HL-60 (cell line): Measurements from ENCODE around the gene NRG4.
"Not testable (repeated sequence)": the region's sequence is repeated elsewhere in the genome, so short reads cannot be mapped to it uniquely, and the experiment has no call there.

Experiments
- DNase-seq, 2 experiments: peaks; one replicate each; pipeline ENCODE4 v3.0.0-alpha.2; 2010 to 2020; ENCODE audit warnings: low read depth in 1 of 2, low spot score in 1 of 2
- H3K27ac ChIP-seq: fragments of 250-450 bp; sonication (Bioruptor Pico); replicated peaks from 2 replicates; pipeline ENCODE4 v1.5.1; 2020; ENCODE audit warnings: mild to moderate bottlenecking, moderate library complexity
- H3K27me3 ChIP-seq: fragments of 250-450 bp; sonication (Bioruptor Pico); 2 replicates; pipeline ENCODE4 v1.5.1; 2021; ENCODE audit warnings: mild to moderate bottlenecking, moderate library complexity; ENCODE audit not compliant: insufficient read depth, poor library complexity, severe bottlenecking
- H3K4me3 ChIP-seq: replicated peaks from 2 replicates; pipeline ENCODE4 v1.5.1; 2011; ENCODE audit warnings: mild to moderate bottlenecking, control low read depth, low read length; ENCODE audit not compliant: insufficient read depth
- CTCF ChIP-seq: IDR thresholded peaks from one replicate; pipeline ENCODE4 v1.5.1; 2011; ENCODE audit warnings: low read length, control low read depth, inconsistent platforms; ENCODE audit not compliant: insufficient read depth
- GABPA ChIP-seq: IDR thresholded peaks from 2 replicates; pipeline ENCODE4 v1.6.1; 2012; ENCODE audit warnings: low read depth
- POLR2AphosphoS5 ChIP-seq: IDR thresholded peaks from 2 replicates; pipeline ENCODE4 v1.6.1; 2012; ENCODE audit warnings: low read depth
- REST ChIP-seq: IDR thresholded peaks from 2 replicates; pipeline ENCODE4 v1.6.1; 2012; ENCODE audit warnings: low read depth; ENCODE audit not compliant: insufficient replicate concordance
- SPI1 ChIP-seq: IDR thresholded peaks from 2 replicates; pipeline ENCODE4 v1.6.1; 2012; ENCODE audit warnings: low read depth, mild to moderate bottlenecking, borderline replicate concordance

NRG4 gene

GRCh38 chr15:75989875-75990274 lies 22.3 kb downstream of the NRG4 start:
- TF ChIP-seq SPI1 = no peak
- no peak for TF ChIP-seq CTCF
- no peak for TF ChIP-seq POLR2AphosphoS5
- no peak for TF ChIP-seq GABPA
- no peak for TF ChIP-seq REST

GRCh38 chr15:75989045-75989444 lies 23.2 kb downstream of the NRG4 start:
- TF ChIP-seq SPI1 (no peak), POLR2AphosphoS5 (no peak), GABPA (no peak), CTCF (no peak), REST (no peak)
- Histone ChIP-seq H3K27me3 (no peaks in the 10 kb centered on the region), H3K27ac (no peak overlapping the region), H3K4me3 (no peak overlapping the region)
- no peak for DNase-seq

More at GRCh38 chr15:75989875-75990274, 22.3 kb downstream of the NRG4 start:
- Histone ChIP-seq H3K27ac (no peak overlapping the region), H3K4me3 (no peak overlapping the region), H3K27me3 (no peaks in the 10 kb centered on the region)
- no peak for DNase-seq

GRCh38 chr15:75985971-75986370 lies 26.3 kb downstream of the NRG4 start:
- H3K4me3 ChIP-seq = no peak overlapping the region
- no peak for DNase-seq
- no peak for TF ChIP-seq REST
- no peak for TF ChIP-seq SPI1
- no peak for TF ChIP-seq CTCF
- TF ChIP-seq POLR2AphosphoS5 = no peak
- no peak for TF ChIP-seq GABPA
- H3K27ac ChIP-seq = no peak overlapping the region
- H3K27me3 ChIP-seq = no peaks in the 10 kb centered on the region

- H3K4me3 ChIP-seq, H3K27me3 ChIP-seq, H3K27ac ChIP-seq: not testable (repeated sequence)
- DNase-seq = peak in 1 of 2 experiments; percentile 21
Measured at GRCh38 chr15:75984706-75985105, 27.5 kb downstream of the NRG4 start.
